ENCODE results near the gene CYP46A1. TPM values are rescaled to one million over a fixed set of nuclear protein-coding genes. Genes with fewer than 3 reads are reported as not detected.

CYP46A1 gene
- total and polyA plus RNA-seq, 2 donors (not counting 1 experiment from before 2014, with no cell fraction given) = 0.11 to 0.33 TPM

DNA sequence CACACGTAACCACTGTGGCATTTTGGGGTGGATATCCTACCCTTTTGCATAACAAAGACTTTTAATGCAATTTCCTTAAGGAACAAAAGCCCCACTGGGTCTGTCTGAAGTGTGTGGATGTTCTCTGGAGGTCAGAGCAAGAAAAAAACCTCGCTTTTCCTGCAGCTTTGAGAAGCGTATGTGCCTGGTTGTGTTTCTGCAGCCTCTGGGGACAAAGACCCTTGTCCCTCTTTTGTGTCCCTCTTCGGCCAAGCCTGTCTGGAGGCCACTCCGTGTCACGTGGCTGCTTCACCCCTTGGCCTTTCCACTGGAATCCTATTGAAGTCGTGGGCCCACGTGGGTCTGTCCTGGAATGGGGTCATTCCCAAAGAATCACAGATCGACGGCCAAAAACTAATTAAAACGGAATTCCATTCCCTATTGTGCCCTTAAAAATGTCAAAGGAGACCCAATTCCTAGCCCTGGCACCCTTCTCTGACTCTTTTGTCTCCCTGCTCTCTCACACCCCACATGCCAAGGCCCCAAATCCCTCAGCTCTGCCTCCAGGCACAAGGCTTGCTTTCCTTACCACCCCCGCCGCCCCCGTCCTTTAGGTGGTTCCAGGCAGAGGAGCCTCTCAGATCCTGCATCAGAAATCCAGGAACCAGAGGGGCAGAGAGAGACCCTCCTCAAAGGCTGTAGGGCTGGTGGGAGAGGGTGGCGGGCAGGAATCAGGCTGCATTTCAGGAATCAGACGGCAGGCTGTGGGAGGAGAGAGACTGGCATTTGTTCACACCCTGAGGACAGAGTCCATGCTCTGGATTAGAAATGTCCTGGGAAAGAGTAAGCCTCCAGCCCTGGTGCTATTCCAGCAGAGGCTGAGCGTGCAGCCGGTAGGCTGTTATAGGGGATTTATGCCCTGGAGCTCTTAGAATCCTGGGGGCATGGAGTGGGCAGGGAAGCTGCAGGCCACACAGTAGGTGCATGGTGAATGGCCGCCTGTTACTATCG, 12.6 kb upstream of the CYP46A1 start:
- no peaks in the 10 kb centered on the region for H3K4me1 ChIP-seq (ENCODE audit: control insufficient read depth, extremely low read depth, insufficient read depth, low read length)
- TF ChIP-seq CTCF (conservative IDR thresholded peaks at IDR 0.05 in 1 of 2, IDR thresholded peaks at IDR 0.05 in 1 of 2; ENCODE audit: low read depth in 1 of 2, low read length in 2 of 2) (no peak), EZH2 (IDR thresholded peaks at IDR 0.05; ENCODE audit: low read length, missing control alignments) (no peak)
- no peak overlapping the region for H3K27ac ChIP-seq (ENCODE audit: insufficient read depth, low read length)
- no peaks in the 10 kb centered on the region for H3K27me3 ChIP-seq (ENCODE audit: control insufficient read depth, insufficient read depth, low read length)
- DNase-seq (ENCODE audit: low read depth in 2 of 2) = no peak
- H3K36me3 ChIP-seq (ENCODE audit: control insufficient read depth, insufficient read depth, low read length) = no peaks in the 10 kb centered on the region
- no peak overlapping the region for H3K4me3 ChIP-seq (replicated peaks in 1 of 4; ENCODE audit: control extremely low read depth in 1 of 4, insufficient read depth in 1 of 4, low read depth in 3 of 4, low read length in 4 of 4)
- H4K20me1 ChIP-seq (ENCODE audit: control insufficient read depth, extremely low read depth, insufficient read depth, low read length) = no peaks in the 10 kb centered on the region
- H3K4me2 ChIP-seq (ENCODE audit: extremely low read depth, insufficient read depth, low read length) = no peak overlapping the region
- H2AFZ ChIP-seq (ENCODE audit: low read length) = no peak overlapping the region
- H3K9me3 ChIP-seq (ENCODE audit: control insufficient read depth, insufficient read depth, low read depth, low read length) = no peaks in the 10 kb centered on the region
- H3K79me2 ChIP-seq (ENCODE audit: control insufficient read depth, insufficient read depth, low read length) = no peaks in the 10 kb centered on the region
- H3K9ac ChIP-seq (ENCODE audit: insufficient read depth, low read length) = no peak overlapping the region

GRCh38 chr14:99672506-99673304, 11.4 kb upstream of the CYP46A1 start:
- Histone ChIP-seq H2AFZ (ENCODE audit: low read length) (no peak overlapping the region), H3K79me2 (ENCODE audit: control insufficient read depth, insufficient read depth, low read length) (no peaks in the 10 kb centered on the region), H3K36me3 (ENCODE audit: control insufficient read depth, insufficient read depth, low read length) (no peaks in the 10 kb centered on the region), H3K4me1 (ENCODE audit: control insufficient read depth, extremely low read depth, insufficient read depth, low read length) (no peaks in the 10 kb centered on the region), H3K4me2 (ENCODE audit: extremely low read depth, insufficient read depth, low read length) (no peak overlapping the region), H3K27ac (ENCODE audit: insufficient read depth, low read length) (no peak overlapping the region), H4K20me1 (ENCODE audit: control insufficient read depth, extremely low read depth, insufficient read depth, low read length) (no peaks in the 10 kb centered on the region), H3K27me3 (ENCODE audit: control insufficient read depth, insufficient read depth, low read length) (no peaks in the 10 kb centered on the region), H3K4me3 (replicated peaks in 1 of 4; ENCODE audit: control extremely low read depth in 1 of 4, insufficient read depth in 1 of 4, low read depth in 3 of 4, low read length in 4 of 4) (no peak overlapping the region), H3K9ac (ENCODE audit: insufficient read depth, low read length) (no peak overlapping the region), H3K9me3 (ENCODE audit: control insufficient read depth, insufficient read depth, low read depth, low read length) (no peaks in the 10 kb centered on the region)
- no peak for DNase-seq (ENCODE audit: low read depth in 2 of 2)
- TF ChIP-seq EZH2 (IDR thresholded peaks at IDR 0.05; ENCODE audit: low read length, missing control alignments) (no peak), CTCF (conservative IDR thresholded peaks at IDR 0.05 in 1 of 2, IDR thresholded peaks at IDR 0.05 in 1 of 2; ENCODE audit: low read depth in 1 of 2, low read length in 2 of 2) (no peak)
